Activated CD8-positive, alpha-beta memory T cell treated with anti-CD3 and anti-CD28 coated beads, Interleukin-2, amount 50 U/mL, for 24 hours (primary cell): ENCODE measurements around the gene NUBPL.
"Not testable (repeated sequence)": the region's sequence is repeated elsewhere in the genome, so short reads cannot be mapped to it uniquely, and the experiment has no call there.

Source experiments
- DNase-seq: peaks from one replicate; pipeline ENCODE4 v3.0.0-alpha.2; 2020; ENCODE audit errors: extremely low read depth

The NUBPL gene

DNA sequence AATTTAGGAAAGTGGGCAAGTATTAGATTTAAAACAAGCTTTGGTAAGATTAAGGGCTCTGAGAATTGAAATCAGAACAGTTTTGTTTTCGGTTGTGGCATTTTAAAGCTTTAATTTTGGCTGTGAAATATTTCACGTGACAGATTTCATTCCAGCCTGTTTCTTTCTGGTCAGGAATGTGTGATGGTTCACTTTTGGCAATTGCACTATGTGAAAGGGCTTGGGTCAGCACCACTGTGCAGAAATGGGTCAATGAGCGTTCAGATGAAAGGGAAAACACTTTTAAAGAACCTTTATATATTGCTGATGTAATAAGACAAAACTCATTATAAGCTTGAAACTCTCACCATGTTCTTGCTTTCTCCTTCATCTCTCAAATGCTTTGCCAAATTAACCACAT, 17.1 kb downstream of the NUBPL start:
- DNase-seq: no peak

DNA sequence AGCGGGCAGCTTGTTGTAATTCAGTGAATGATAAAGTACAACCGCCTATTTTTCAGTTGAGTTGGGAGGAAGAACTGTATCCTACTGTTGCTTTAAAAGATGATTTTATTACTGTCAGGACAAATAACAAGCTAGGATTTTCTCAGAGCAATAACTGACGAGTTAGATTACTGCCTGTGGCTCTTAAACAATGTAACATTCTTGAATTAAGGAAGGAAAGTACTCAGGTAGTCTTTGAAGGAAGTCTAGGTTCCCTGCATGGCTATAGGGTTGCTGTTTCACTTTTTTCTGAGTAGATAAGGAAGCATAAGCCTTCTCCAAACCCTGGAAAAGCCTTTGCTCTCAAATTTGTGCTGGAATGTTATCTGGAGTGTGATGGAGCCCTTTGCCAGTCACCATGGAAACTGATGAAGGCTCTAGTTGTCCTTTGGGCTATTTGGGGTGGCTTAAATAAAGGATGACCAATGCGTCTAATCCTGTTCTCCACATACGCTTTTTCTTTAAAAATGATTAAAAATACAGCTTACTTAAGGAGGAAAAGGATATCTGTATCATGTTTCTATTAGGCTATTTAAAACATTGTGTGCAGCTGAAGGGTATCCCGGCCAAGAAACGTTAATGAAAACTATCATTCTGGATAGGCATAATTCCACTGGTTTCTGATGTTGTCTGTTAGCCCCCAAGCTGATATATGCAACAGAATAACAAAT, 17.7 kb downstream of the NUBPL start:
- no peak for DNase-seq

DNA sequence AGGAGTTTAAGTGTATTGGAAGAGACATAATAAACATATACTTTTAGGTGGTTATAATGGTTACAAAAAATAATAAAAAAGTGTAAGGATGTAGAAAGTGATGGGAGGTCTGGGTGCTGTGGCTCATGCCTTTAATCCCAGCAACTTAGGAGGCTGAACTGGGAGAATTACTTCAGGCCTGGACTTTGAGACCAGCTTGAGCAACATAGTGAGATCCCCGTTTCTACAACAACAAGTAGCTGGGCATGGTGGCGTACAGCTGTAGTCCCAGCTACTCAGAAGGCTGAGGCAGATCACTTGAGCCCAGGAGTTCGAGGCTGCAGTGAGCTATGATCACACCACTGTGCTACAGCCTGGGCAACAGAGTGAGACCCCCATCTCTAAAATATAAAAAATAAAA, 19.0 kb downstream of the NUBPL start:
- no peak for DNase-seq

DNA sequence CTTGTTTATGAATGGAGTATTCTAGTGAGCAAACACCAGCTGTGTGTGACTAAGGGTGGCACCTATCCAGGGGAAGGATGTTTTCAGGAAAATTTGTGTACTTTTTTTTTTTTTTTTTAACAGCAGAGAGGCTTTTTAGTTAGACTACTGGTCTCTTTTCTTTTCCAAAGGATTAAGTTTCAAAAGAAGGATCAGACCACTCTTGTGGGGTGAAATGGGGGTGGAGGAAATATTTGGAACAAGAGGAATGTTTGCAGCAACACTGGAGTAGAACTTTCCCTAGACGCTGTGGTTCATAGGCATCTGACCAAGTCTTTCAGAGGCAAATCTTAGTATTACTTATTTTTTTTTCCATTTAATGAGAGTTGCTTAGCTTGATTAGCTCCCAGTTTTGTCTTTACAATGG, 21.1 kb downstream of the NUBPL start:
- DNase-seq: no peak

DNA sequence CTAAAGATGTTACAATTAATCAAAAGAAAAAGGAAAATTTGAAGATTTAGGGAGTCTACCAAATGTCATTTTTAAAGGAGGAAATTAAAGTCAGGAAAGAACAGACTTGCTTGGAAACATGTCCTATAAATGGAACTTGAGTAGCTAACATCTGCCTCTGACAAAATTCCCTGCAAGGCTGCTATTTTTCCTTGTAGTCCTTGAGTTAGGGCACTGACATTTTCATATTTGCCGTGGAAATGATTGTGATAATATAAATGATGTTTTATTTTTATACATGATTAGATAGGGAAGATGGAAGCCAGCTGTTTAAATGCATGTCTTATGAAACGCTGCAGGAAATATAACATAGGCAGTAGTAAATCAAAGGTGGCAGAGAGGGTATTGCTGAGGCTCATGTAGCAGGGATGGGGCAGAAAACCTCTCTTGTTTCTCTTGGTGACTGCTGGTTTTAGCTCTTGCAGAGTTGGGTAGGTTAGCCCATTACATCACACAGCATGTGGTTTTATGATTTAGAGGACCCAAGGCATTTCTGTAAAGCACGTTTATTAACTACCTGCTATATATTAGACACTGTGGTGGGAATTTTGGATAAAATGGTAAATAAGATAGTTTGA, 21.7 kb downstream of the NUBPL start:
- DNase-seq: no peak

DNA sequence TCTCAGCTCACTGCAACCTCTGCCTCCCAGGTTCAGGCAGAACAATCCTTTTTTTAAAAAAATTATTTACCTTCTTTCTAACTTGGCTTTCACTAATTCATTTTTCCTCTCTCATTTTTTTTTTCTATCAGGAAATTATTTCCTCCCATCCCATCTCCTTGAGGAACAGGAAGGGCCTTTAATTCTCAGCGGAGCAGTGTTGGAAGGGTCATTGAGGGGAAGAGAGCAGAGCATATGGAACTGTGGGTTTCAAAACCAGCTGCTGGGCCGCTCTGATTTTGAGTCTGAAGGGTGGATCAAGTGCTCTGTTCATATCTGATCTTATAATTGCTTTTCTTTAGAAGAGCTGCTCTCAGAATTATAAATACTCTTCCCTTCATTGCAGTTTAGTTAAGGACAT, 29.0 kb downstream of the NUBPL start:
- DNase-seq: no peak

DNA sequence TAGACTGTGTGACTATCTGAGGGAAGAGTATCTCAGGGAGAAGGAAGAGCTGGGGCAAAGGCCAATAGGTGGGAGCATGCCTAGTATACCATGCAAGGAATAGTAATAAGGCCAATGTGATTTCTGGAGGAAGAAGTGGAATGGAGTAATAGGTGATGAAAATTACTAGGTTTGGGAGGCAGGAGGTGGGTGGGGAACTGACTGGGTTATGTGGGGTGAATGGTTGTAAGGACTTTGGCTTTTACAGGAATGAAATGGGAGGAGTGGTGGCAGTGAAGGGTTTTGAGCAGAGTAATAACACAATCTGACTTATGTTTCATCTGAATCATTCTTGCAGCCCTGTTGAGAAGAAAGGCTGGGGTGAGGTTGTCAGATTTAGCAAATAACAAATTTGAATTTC, 30.9 kb downstream of the NUBPL start:
- no peak for DNase-seq

DNA sequence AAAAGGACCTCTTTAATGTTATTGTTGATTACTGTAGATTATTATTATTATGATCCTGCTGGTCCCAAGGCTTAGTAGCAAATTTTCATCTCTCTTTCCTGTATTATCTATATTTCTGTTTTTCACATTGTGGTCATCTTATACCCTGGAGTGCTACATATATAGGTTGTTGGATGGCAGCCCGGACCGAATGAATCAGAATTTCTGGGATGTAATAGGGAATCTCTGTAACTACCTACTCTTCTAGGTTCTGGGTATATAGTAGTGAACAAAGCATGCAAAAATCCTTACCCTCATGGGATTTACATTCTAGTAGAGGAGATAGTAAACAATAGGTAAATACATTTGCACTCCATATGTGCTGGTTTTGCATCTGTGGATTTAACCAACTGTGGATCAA, 31.4 kb downstream of the NUBPL start:
- DNase-seq: no peak

DNA sequence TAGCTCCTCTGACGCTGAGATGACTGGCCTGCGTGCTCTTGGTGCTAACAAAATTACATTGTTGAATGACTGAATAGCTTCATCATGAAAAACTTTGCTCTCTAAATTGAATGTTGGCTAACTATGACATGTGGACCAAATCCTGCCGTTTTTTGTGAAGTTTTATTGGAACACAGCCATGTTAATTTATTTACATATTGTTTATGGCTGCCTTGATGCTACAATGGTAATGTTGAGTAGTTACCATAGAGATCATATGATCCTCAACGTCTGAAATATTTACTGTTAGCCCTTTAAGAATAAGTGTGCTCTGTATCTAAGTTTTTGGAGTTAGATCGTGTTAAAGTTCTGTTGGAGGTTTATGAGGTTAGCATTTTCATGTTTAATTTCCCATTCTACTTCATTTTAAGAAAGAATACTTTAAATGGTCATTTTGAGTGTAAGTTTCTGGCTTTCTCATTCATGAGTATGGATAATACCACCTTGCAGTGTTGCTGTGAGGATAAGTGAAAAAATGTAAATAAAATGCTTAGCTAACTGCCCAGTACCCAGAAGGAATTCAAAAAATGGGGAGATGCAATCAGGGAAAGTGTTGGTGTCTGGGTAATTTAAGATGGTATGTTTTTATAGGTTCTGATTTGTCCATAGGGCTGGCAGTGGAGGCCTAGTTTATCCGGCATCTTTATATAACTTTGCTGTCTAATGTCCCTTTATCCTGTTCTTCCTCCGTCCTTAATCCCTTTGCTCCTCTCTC, 35.3 kb downstream of the NUBPL start:
- DNase-seq: no peak

DNA sequence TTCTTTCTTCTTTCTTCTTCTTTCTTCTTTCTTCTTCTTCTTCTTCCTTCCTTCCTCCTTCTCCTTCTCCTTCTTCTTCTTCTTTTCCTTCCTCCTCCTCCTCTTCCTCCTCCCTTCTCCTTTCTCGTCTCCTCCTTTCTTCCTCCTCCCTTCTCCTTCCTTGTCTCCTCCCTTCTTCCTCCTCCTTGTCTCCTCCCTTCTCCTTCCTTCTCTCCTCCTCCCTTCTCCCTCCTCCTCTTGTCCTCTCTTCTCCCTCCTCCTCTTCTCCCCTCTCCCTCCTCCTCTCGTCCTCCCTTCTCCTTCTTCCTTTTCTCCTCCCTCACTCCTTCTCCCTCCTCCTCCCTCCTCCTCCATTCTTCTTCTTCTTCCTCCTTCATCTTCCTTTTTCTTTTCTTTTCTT, 44.5 kb downstream of the NUBPL start:
- no peak for DNase-seq

DNA sequence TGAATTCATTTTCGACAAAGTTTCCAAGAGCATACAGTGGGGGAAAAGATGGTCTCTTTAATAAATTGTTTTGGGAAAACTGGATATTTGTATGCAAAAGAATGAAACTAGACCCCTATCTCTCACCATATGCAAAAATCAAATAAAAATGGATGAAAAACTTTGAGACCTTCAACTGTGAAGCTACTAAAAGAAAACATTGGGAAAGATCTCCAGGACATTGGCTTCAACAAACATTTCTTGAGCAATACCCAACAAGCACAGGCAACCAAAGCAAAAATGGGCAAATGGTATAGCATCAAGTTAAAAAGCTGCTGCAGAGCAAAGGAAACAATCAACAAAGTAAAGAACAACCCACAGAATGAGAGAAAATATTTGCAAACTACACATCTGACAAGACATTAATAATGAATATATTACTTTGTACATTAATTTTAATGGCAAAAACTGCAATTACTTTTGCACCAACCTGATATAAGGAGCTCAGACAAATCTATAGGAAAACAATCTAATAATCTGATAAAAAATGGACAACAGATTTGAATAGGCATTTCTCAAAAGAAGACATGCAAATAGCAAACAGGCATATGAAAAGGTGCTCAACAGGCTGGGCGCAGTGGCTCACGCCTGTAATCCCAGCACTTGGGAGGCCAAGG, 50.7 kb downstream of the NUBPL start:
- DNase-seq: no peak

DNA sequence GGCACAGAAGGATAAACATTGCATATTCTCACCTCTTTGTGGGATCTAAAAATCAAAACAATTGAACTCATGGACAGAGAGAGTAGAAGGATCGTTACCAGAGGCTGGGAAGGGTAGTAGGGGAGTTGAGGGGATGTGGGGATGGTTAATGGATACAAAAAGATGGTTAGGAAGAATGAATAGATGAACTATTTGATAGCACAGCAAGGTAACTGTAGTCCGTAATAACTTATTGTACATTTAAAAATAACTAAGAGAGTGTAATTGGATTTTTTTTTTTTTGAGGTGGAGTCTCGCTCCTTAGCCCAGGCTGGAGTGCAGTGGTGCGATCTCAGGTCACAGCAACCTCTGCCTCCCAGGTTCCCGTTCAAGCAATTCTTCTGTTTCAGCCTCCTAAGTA, 52.0 kb downstream of the NUBPL start:
- DNase-seq: no peak

DNA sequence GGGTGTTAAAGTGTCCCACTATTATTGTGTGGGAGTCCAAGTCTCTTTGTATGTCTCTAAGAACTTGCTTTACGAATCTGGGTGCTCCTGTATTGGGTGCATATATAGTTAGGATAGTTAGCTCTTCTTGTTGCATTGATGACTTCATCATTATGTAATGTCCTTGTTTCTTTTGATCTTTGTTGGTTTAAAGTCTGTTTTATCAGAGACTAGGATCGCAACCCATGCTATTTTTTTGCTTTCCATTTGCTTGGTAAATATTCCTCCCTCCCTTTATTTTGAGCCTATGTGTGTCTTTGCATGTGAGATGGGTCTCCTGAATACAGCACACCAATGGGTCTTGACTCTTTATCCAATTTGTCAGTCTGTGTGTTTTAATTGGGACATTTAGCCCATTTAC, 57.7 kb downstream of the NUBPL start:
- not testable (repeated sequence) for DNase-seq

DNA sequence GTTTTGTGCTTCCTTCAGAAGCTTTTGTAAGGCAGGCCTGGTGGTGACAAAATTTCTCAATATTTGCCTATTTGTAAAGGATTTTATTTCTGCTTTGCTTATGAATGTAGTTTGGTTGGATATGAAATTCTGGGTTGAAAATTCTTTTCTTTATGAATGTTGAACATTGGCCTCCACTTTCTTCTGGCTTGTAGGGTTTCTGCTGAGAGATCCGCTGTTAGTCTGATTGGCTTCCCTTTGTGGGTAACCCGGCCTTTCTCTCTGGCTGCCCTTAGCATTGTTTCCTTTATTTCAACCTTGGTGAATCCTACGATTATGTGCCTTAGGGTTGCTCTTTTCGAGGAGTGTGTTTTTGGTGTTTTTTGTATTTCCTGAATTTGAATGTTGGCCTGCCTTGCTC, 58.2 kb downstream of the NUBPL start:
- DNase-seq: no peak

DNA sequence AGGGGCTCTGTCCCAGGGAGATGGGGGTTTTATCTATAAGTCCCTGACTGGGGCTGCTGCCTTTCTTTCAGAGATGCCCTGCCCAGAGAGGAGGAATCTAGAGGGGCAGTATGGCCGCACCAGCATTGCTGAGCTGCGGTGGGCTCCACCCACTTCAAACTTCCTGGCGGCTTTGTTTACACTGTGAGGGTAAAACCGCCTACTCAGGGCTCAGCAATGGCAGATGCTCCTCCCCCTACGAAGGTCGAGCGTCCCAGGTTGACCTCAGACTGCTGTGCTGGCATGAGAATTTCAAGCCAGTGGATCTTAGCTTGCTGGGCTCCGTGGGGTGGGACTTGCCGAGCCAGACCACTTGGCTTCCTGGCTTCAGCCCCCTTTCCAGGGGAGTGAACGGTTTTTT, 59.7 kb downstream of the NUBPL start:
- not testable (repeated sequence) for DNase-seq

DNA sequence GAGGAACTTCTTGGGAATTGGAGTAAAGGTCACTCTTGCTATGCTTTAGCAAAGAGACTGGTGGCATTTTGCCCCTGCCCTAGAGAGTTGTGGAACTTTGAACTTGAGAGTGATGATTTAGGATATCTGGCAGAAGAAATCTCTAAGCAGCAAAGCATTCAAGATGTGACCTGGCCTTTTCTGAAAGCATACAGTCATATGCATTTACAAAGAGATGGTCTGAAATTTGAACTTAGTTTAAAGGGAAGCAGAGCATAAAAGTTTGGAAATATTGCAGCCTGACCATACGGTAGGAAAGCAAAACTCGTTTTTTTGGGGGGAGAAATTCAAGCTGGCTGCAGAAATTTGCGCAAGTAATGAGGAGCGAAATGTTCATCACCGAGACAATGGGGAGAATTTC, 60.9 kb downstream of the NUBPL start:
- no peak for DNase-seq

DNA sequence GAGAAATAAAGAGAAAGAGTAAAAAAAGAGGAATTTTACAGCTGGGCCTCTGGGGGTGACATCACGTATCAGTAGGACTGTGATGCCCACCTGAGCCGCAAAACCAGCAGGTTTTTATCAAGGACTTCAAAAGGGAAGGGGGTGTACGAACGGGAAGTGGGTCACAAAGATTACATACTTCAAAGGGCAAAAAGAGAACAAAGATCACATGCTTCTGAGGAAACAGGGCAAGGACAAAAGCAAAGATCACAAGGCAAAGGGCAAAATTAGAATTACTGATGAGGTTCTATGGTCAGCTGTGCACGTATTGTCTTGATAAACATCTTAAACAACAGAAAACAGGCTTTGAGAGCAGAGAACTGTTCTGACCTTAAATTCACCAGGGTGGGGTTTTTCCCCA, 91.7 kb downstream of the NUBPL start:
- DNase-seq: not testable (repeated sequence)

DNA sequence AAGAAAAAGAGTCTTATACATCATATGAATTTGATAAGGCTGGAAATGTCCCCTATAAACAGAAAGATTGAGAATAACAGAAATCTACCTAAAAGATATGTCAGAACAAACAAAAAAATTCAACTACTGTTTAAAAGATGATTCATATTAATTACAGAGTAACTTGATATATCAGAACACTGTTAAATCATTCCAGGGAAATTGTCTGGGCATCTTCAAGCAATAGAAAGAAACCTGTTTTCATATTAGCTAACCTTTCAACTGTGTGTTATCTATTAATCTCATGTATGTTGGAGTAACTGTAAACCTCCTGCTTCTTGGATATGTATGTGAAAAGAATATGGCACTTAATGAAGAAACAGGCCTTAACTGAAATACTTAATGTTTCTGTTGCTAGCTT, 96.7 kb downstream of the NUBPL start:
- DNase-seq: no peak

DNA sequence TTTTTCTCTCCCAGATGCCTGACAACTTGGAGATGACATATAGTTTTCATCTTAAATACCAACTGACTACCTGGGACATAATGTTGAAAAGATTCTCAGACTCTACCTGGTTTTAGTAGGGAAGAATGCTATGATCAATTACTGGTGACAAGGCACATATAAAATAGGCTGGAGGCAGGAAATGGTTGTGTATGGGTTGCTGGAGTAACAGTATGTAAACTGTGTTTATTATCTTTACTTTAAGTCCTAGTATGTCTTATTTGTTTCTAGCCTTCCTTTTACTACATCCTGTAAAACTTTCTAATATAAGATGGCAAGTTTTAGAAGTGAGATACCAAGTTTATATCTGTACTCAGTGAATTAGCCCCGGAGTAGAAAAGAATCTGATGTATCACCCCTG, 98.1 kb downstream of the NUBPL start:
- DNase-seq: no peak

DNA sequence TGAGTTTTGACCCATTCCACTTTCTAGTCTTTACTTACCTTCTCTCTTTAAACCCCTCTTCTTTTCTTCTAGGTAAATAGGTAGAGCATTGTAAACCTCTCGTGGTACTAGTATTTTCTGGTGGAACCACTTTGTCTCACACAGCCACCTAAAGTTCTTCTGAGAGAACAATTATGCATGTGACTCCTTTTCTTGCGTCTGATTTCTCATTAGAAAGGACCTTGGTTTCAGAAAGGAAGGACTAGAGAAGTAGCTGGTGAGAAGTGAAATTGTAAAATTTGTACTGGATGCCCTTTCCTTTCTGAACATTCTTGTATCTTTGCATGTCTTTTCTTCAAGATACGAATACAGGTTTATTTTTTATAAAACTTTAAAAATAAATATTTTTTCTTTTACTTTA, 99.0 kb downstream of the NUBPL start:
- no peak for DNase-seq

DNA sequence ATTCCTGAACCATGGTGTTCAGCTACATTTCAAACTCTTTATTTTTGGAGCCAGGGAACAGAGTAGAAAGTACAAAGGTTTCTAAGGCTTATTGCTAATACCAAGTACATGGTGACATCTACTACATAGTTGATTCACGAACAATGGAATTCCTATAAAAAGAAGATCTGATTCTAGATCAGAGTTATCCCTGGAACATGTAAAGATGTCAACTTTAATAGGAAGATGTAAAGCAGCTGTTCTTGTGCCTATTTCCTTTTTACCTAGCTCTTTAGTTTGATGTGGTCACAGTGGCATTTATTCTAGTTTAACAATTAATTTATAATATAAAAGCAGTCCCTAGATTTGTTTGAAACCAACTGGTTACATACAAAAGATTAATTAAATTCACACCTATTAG, 99.5 kb downstream of the NUBPL start:
- DNase-seq: no peak

DNA sequence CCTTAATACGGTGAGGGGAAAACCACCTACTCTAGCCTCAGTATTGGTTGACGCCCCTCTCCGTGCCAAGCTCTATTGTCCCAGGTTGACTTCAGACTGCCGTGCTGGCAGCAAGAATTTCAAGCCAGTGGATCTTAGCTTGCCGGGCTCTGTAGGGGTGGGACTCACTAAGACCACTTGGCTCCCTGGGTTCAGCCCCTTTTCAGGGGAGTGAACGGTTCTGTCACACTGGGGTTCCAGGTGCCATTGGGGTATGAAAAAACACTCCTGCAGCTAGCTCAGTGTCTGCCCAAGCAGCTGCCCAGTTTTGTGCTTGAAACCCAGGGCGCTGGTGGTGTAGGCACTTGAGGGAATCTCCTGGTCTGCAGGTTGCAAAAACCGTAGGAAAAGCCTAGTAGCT, 107.1 kb downstream of the NUBPL start:
- DNase-seq: no peak

DNA sequence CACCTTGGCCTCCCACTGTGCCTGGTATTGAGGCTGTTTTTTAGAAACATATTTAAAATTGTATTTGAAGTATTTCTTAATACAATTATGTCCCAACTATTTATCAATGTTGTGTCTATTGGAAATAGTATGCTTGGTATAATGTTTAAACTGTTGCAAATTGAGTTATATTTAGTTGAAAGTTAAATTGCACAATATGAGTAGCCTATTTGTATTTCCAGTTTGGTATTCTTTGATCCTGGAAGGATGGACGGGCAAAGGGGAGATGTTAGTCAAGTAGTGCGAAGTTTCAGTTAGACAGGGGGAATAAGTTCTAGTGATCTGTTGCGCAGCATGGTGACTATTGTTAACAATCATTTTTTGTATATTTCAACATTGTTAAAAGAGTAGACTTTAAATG, 111.5 kb downstream of the NUBPL start:
- no peak for DNase-seq
